ENCODE measurements around the gene PRPF38A. TPM values are rescaled to one million over a fixed set of nuclear protein-coding genes. Genes with fewer than 3 reads are reported as not detected.

PRPF38A gene
- total and polyA plus RNA-seq, 4 donors: 5.9 to 10.3 (median 8.6) TPM

DNA sequence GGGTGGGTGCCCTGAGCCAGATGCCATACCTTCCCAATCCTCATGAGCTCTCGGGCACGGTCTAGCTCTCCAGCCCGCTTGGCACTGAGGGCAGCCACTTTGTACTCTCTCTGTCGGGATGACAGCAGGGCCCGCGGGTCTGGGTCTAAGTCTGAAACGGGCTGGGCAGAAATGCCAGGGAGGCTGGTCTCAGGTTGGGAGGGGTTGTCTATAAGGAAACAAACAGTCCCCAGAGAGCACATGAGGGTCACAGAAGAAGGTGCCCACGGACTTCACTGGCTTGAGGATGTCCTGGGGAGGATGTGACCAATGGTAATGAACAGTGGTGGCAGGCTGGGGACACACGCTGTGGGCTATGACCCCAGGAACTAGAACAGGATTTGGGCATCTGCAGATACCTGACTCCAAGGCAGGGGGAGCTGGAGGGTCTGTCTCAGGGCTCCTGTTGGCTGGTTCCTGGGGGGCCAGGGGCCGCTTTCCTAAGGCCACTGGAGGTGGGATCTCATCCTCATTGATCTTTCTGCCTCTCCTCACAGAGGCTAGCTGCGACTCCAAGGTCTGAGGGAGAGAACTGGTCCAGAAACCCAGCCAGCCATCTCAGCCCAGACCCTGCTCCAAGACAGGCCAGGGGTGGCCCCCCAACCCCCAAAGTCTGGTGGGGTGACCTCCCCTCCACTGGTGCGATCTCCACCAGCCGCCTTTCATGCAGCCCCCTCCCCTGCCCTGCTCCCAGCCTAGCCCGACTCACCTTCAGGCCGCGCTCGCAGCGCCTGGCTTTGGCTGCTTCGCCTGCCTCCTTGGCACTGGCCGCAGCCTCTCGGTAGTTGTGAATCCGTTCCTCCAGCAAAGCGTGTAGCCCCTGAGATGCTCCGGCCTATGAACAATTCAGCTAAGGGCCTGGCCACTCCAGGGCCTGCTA is 44.5 kb upstream of the PRPF38A start (continued):
- no peak for TF ChIP-seq FOXA2 (IDR thresholded peaks at IDR 0.05)
- TF ChIP-seq NR2F2 (IDR thresholded peaks at IDR 0.05): no peak

- Histone ChIP-seq H3K36me3 (ENCODE audit: control insufficient read depth in 4 of 4, insufficient read depth in 3 of 4, low read depth in 1 of 4, low read length in 3 of 4) (peaks cover 27 to 70% (median 60%) of the 10 kb centered on the region in 4 donors), H3K4me3 (ENCODE audit: low read depth in 1 of 3, low read length in 3 of 3) (no peak overlapping the region), H3K27me3 (ENCODE audit: control insufficient read depth in 4 of 4, insufficient read depth in 4 of 4, low read length in 3 of 4) (no peaks in the 10 kb centered on the region), H3K4me1 (ENCODE audit: control insufficient read depth in 4 of 4, insufficient read depth in 4 of 4, low read length in 3 of 4) (peaks cover 4 to 16% (median 12%) of the 10 kb centered on the region in 4 donors), H3K9me3 (ENCODE audit: control insufficient read depth in 4 of 4, low read length in 3 of 4) (no peaks in the 10 kb centered on the region), H3K9ac (ENCODE audit: low read depth in 1 of 2, low read length in 2 of 2) (no peak overlapping the region), H3K27ac (ENCODE audit: low read depth in 1 of 2, low read length in 2 of 2) (no peak overlapping the region)
- 95% methylated on average over 7 of the region's 7 CpGs for WGBS
- DNase-seq (ENCODE audit: low spot score): no peak
- TF ChIP-seq RXRA (IDR thresholded peaks at IDR 0.05): no peak
- no peak for TF ChIP-seq TAF1 (conservative IDR thresholded peaks at IDR 0.05)
- TF ChIP-seq JUND (IDR thresholded peaks at IDR 0.05): no peak
- TF ChIP-seq GABPA (IDR thresholded peaks at IDR 0.05 in 1 of 2, conservative IDR thresholded peaks at IDR 0.05 in 1 of 2): no peak
- no peak for TF ChIP-seq MAX (IDR thresholded peaks at IDR 0.05)
- TF ChIP-seq RAD21 (IDR thresholded peaks at IDR 0.05): no peak
- TF ChIP-seq HNF4G (IDR thresholded peaks at IDR 0.05): no peak
- TF ChIP-seq SP1 (IDR thresholded peaks at IDR 0.05): no peak
- no peak for TF ChIP-seq ATF3 (IDR thresholded peaks at IDR 0.05)
- no peak for TF ChIP-seq FOXA1 (IDR thresholded peaks at IDR 0.05)
Measured at GRCh38 chr1:52360595-52360968, 43.8 kb upstream of the PRPF38A start.

DNA sequence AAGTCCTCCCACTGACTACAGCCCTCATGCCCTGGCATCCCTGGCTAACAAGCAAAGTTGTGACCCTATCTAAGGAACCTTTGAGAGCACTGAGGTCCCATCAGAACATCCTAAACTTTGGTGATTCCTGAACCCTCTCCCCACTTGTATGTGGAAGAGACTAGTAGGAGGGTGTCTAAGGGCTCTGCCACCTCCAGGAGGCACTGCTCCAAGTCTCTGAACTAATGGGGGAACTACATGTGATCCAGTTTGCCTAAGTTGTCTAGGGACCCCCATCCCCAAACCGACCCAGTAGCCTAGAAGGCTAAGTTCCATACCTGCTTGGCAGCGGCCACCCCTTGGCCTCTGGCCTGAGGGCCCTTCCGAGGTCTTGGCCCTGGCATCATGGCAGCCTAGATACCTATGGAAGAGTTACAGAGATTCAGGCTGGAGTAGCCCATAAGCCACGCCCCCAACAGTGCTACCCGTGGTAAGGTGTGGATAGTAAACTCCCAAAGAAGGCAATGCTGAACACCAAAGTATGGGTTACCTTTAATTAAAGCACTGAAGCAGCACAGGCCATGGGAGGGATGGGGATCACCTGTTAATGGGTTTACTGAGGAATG is 40.1 kb upstream of the PRPF38A start:
- DNase-seq (ENCODE audit: low spot score): no peak
- Histone ChIP-seq H3K27ac (ENCODE audit: low read depth in 1 of 2, low read length in 2 of 2) (no peak overlapping the region), H3K4me1 (ENCODE audit: control insufficient read depth in 4 of 4, insufficient read depth in 4 of 4, low read length in 3 of 4) (peaks cover 4 to 24% (median 17%) of the 10 kb centered on the region in 4 donors), H3K9me3 (ENCODE audit: control insufficient read depth in 4 of 4, low read length in 3 of 4) (no peaks in the 10 kb centered on the region), H3K27me3 (ENCODE audit: control insufficient read depth in 4 of 4, insufficient read depth in 4 of 4, low read length in 3 of 4) (no peaks in the 10 kb centered on the region), H3K9ac (ENCODE audit: low read depth in 1 of 2, low read length in 2 of 2) (peak overlapping the region in 1 of 2 donors; percentile 4), H3K4me3 (ENCODE audit: low read depth in 1 of 3, low read length in 3 of 3) (no peak overlapping the region), H3K36me3 (ENCODE audit: control insufficient read depth in 4 of 4, insufficient read depth in 3 of 4, low read depth in 1 of 4, low read length in 3 of 4) (peaks cover 9 to 32% (median 24%) of the 10 kb centered on the region in 4 donors)
- WGBS: 83% methylated on average over 5 of the region's 5 CpGs
- no peak for TF ChIP-seq HNF4G (IDR thresholded peaks at IDR 0.05)
- TF ChIP-seq, protein P1, sequence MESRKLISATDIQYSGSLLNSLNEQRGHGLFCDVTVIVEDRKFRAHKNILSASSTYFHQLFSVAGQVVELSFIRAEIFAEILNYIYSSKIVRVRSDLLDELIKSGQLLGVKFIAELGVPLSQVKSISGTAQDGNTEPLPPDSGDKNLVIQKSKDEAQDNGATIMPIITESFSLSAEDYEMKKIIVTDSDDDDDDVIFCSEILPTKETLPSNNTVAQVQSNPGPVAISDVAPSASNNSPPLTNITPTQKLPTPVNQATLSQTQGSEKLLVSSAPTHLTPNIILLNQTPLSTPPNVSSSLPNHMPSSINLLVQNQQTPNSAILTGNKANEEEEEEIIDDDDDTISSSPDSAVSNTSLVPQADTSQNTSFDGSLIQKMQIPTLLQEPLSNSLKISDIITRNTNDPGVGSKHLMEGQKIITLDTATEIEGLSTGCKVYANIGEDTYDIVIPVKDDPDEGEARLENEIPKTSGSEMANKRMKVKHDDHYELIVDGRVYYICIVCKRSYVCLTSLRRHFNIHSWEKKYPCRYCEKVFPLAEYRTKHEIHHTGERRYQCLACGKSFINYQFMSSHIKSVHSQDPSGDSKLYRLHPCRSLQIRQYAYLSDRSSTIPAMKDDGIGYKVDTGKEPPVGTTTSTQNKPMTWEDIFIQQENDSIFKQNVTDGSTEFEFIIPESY (IDR thresholded peaks at IDR 0.05): no peak
- TF ChIP-seq, protein P2, sequence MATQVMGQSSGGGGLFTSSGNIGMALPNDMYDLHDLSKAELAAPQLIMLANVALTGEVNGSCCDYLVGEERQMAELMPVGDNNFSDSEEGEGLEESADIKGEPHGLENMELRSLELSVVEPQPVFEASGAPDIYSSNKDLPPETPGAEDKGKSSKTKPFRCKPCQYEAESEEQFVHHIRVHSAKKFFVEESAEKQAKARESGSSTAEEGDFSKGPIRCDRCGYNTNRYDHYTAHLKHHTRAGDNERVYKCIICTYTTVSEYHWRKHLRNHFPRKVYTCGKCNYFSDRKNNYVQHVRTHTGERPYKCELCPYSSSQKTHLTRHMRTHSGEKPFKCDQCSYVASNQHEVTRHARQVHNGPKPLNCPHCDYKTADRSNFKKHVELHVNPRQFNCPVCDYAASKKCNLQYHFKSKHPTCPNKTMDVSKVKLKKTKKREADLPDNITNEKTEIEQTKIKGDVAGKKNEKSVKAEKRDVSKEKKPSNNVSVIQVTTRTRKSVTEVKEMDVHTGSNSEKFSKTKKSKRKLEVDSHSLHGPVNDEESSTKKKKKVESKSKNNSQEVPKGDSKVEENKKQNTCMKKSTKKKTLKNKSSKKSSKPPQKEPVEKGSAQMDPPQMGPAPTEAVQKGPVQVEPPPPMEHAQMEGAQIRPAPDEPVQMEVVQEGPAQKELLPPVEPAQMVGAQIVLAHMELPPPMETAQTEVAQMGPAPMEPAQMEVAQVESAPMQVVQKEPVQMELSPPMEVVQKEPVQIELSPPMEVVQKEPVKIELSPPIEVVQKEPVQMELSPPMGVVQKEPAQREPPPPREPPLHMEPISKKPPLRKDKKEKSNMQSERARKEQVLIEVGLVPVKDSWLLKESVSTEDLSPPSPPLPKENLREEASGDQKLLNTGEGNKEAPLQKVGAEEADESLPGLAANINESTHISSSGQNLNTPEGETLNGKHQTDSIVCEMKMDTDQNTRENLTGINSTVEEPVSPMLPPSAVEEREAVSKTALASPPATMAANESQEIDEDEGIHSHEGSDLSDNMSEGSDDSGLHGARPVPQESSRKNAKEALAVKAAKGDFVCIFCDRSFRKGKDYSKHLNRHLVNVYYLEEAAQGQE (IDR thresholded peaks at IDR 0.05): no peak
- TF ChIP-seq JUND (IDR thresholded peaks at IDR 0.05): no peak
- no peak for TF ChIP-seq RXRA (IDR thresholded peaks at IDR 0.05)
- no peak for TF ChIP-seq HNF4A (conservative IDR thresholded peaks at IDR 0.05)
- TF ChIP-seq ATF3 (IDR thresholded peaks at IDR 0.05): no peak
- TF ChIP-seq EGR1 (IDR thresholded peaks at IDR 0.05; ENCODE audit: low read depth in 2 of 2): no peak
- TF ChIP-seq FOXA1 (IDR thresholded peaks at IDR 0.05): no peak
- no peak for TF ChIP-seq MAX (IDR thresholded peaks at IDR 0.05)
- TF ChIP-seq RAD21 (IDR thresholded peaks at IDR 0.05): no peak
- TF ChIP-seq FOXA2 (IDR thresholded peaks at IDR 0.05): no peak
- no peak for TF ChIP-seq CTCF (IDR thresholded peaks at IDR 0.05; ENCODE audit: low read depth, low read length, missing input control)
- TF ChIP-seq NR2F2 (IDR thresholded peaks at IDR 0.05): no peak
- TF ChIP-seq GABPA (IDR thresholded peaks at IDR 0.05 in 1 of 2, conservative IDR thresholded peaks at IDR 0.05 in 1 of 2): no peak
- TF ChIP-seq TAF1 (conservative IDR thresholded peaks at IDR 0.05): no peak
- TF ChIP-seq SP1 (IDR thresholded peaks at IDR 0.05): no peak
